GM19099 (cell line): ENCODE results near the gene SV2C.

Experiments
- POLR2A ChIP-seq: IDR thresholded peaks from 3 replicates; pipeline ENCODE4 v1.6.1; 2011; ENCODE audit warnings: low read depth; ENCODE audit not compliant: insufficient read length; ENCODE audit errors: extremely low read depth

SV2C gene

GRCh38 chr5:76319673-76320072, 236.5 kb downstream of the SV2C start:
- no peak for TF ChIP-seq POLR2A

DNA sequence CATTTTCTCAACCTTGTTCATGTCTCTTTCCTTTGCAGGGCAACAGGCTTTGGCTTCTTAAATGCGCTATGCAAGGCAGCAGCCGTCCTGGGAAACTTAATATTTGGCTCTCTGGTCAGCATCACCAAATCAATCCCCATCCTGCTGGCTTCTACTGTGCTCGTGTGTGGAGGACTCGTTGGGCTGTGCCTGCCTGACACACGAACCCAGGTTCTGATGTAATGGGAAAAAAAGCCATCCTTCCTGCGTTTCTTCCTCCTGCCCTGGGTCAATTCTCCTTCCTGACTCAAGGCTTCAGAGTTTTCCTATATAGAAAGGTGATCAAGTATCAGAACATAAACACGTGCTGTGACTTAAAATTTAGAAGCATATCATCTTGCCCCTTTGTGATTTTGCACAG, 242.1 kb downstream of the SV2C start:
- no peak for TF ChIP-seq POLR2A

DNA sequence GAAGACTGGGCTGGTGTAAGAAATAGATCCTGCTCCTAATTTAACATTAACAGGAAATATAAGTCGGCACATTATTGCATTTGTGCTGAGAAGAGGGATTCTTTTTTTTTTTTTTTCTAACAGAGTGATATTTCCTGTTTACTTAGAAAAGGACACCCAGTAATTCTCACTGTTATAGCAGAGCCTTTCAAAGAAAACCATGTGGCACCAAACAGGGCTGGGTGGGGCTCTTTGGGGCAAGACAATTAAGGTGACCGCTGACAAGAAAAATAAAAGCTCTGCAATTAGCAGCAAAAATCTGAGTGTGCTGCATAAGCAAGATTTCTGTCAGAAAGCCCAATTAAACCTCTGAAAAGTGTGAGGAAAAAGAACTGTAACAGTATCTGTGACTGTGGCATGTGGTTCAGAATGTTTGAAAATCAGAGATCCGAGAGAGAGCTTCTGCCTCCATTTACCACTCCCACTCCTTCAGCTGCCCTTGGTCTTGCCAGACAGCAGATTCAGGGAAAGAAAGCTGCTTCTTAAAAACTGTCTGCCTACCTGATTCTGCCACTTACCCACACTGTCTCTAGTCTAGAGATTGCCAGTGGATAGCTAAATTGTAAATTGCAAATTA, 242.8 kb downstream of the SV2C start:
- TF ChIP-seq POLR2A, result no peak

DNA sequence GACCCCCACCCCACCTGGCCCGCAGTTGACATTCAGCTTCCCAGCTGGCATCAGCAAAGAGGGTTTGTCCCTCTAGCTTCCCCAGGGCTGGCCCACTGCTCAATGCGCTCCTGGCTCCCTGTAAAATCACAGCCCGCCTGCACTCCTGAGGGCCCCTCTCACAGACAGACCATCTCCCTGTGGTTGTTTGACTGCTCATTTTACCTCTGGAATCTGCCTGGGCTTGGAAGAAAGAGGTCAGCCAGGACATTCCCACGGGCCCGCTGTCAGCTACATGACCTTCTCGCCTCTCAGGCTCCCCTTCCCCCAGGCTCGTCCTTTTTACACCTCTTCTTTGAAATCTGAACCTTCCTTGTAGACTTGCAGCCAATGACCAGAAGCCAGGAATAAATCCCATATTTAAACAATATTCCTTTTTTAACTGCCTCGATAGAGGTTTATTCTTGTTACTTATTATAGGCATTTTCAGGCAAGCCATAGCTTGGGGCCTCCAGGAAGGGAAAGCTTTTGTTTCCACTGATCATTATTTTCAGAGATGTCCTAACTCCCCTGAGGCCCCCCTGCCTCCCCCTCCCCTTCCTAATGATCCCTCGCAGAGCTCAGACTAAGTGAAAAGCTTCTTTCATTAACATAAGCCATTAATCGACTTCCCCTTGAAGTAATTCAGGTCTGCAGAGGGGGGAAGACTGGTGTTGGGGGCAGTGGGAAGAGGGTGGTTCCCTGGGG, 243.6 kb downstream of the SV2C start:
- TF ChIP-seq POLR2A, result no peak

DNA sequence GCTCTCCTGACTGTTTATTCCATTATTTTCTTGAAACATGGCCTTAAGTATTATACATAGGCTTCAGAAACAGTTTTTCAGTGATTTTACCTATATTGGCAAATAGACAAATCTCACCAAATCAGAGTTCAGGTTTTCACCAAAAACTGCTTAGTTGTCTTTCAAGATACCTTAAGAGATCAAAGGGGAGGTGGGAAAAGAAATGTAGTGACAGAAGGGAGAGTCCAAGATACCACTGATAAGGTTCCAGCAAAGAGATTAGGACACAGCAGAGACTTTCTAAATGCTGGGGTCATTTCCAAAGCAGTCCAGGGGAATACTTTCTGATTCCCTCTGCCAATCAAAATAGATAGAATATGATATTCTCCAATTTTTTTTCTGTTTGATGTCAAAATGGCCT, 246.2 kb downstream of the SV2C start:
- no peak for TF ChIP-seq POLR2A

DNA sequence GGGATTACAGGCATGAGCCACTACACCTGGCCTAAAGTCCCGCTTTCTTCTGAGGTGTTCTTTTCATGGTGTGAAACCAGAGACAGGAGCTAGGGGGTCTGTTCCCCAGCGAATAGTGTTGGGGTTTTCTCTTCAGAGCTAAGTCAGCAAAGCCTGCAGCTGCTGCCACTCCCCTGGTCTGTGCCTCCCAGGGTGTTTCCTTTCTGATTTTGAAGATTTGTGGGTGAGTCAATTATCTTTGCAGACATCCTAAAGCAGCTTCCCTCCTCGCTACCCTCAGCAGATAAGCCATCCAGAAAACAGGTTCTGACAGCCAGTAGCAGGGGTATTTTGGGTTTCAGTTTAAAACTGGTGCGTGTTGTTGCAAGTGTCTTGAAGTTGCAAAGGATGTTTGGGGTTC, 247.9 kb downstream of the SV2C start:
- TF ChIP-seq POLR2A, result no peak

DNA sequence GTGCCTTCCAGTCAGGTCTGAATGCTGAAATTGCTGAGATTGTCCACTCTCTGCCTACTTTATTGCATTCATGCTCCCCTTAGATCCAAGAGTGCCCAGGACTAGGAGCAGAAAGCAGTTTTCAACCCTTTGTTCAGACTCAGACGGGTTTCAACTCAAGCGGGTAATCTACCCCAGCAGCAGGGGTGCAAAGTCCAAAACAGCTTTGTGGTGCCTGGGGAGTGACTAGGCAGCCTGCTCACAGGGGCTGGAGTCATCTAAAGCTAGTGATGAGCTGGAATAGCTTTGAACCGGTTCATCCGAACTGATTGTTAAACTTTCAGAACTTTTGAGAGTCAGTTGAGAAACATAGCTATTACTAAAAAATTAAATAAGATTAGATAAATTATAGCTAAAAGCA, 248.9 kb downstream of the SV2C start:
- TF ChIP-seq POLR2A, result no peak

DNA sequence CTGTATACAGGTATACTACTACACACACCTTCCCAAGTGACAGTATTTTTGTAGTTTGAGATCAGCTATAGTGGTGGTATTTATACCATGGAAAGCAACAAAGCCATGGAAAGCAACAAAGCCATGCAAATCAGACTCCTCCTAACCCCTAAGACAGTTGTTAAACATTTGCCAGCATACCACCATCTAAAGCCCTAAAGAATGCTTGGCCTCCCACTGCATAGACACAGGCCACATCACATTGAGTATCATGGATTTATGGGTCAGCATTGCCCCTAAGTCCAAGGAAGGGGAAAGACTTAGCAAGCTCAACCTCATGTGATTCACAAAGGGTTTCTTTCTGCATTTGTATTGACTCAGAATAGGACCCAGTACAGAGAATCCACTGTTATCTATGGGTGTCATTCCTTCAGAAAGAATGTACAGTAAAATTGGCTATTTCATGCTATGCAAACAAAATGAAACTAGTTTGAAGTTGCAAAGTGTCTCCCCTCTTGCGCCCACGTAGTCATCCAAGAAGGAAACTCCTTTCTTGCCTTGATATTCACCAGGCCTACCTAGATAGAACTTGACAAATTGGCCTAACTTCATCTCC, 249.5 kb downstream of the SV2C start:
- TF ChIP-seq POLR2A, result no peak

DNA sequence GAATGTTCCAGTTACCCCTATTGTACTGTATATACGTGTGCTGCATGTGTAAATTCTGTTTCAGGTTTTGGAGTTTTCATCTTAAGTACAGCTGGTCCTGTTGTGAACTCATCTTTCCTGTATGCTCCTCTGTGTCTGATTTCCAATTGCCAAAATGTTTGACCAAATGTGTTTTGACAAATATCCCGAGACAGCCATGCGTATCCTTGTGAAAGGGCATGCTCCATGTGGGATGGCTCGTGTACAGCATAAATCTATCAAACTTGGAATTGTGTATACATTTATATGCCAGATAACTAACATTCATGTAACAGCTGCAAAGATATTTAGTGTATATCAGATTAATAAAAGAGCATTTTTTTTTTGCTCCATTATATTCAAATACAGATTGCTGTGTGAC, 250.4 kb downstream of the SV2C start:
- no peak for TF ChIP-seq POLR2A

DNA sequence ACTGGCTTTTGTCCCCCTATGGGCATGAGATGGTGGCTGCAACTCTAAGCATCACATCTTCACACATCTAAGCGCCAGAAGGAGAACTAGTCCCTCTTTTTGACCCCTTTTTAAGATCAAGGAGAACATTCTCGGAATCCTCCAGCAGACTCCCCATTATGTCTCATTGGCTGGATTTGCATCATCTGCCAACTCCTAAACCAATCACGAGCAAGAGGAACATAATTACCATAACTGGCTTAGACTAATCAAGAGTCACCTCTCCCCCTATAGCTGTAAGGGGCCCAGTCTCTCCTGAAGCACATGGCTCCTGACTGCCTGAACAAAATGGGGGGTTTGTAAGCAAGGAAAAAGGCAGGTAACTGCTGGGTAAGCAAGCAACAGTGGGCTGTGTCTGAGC, 251.4 kb downstream of the SV2C start:
- no peak for TF ChIP-seq POLR2A

DNA sequence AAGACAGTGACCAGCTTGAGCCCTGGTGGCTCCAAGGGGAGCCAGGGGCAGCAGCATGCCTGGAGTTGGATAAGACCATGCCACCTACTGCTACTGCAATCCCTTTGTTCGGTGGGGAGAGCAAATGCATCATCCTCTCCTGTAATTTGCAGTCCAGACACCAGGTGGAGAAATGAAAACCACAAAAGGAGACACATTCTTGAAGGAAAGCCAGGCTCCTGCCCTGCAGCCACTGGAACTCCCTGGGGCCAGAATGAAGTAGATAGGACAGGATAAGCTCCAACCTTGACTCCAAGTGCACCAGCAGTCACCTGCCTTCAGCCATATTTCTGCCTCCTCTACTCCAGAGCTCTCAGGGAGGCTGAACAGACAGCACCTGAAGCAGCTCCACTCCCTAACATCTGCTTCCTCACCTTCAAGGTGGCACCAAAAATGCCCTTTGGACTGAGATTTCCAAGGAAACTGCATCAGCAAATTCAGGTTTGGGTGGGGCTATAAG, 254.8 kb downstream of the SV2C start:
- no peak for TF ChIP-seq POLR2A

DNA sequence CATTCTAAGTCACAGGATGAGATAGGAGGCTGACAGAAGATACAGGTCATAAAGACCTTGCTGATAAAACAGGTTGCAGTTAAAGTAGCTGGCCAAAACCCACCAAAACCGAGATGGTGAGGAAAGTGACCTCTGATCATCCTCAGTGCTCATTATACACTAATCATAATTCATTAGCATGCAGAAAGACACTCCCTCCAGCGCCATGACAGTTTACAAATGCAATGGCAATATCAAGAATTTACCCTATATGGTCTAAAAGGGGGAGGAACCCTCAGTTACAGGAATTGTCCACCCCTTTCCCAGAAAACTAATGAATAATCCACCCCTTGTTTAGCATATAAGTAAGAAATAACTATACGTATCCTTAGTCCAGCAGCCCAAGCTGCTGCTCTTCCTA, 256.7 kb downstream of the SV2C start:
- no peak for TF ChIP-seq POLR2A

- TF ChIP-seq POLR2A, result no peak
Measured at GRCh38 chr5:76341651-76342334, 258.6 kb downstream of the SV2C start.

DNA sequence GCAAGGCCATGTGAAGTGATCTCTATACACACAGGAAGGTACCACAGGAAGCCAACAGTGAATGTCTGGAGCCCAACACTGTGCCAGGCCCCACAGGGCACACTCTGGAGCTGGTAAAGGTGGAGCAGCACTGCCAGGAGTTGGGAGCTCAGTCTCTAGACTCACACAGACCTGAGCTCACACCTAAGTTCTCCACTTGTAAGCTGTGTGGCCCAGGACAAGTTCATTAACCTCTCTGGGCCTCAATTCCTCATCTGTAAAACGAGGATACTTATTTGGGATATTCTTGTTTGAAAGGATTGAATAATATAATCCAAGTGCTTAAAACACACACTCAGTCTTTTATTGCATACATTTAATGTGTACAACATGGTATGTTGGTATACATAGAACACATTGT, 259.3 kb downstream of the SV2C start:
- TF ChIP-seq POLR2A, result no peak

DNA sequence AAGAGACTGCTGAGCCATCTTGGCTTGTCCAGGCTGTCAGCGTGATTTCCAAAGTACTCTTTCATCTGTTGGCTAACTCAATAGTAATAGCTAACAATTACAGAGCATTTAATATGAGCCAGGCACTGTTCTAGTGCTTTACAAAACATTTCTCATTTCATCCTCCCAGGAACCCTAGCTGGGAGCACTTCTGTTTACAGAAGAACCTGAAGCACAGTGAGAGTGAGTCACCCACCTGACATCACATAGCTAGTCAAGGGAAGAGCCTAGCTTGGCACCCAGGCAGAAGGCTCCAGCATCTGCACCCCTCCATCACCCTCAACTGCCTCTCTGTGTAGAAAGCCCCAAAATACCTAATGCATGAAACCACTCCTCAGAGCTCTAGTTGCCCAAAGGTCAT, 262.4 kb downstream of the SV2C start:
- TF ChIP-seq POLR2A, result no peak

- TF ChIP-seq POLR2A, result no peak
Measured at GRCh38 chr5:76351176-76351575, 268.0 kb downstream of the SV2C start.
